Mucosa of rectum (tissue), 2 donors: ENCODE results near the gene KCNJ3.
"Not testable (repeated sequence)": the region's sequence is repeated elsewhere in the genome, so short reads cannot be mapped to it uniquely, and the experiment has no call there.

Experiments used
- H3K27ac ChIP-seq, 2 donors: one replicate each; pipeline ENCODE4 v1.7.0; 2013; ENCODE audit warnings: inconsistent platforms in 2 of 2, low read depth in 2 of 2, low read length in 2 of 2
- H3K27me3 ChIP-seq, 2 donors: one replicate each; pipeline ENCODE4 v1.7.0; 2013; ENCODE audit warnings: low read length in 2 of 2; ENCODE audit not compliant: control insufficient read depth in 2 of 2, insufficient read depth in 2 of 2
- H3K36me3 ChIP-seq, 2 donors: one replicate each; pipeline ENCODE4 v1.7.0; 2013; ENCODE audit warnings: low read length in 2 of 2; ENCODE audit not compliant: control insufficient read depth in 2 of 2, insufficient read depth in 2 of 2
- H3K4me1 ChIP-seq, 2 donors: one replicate each; pipeline ENCODE4 v1.7.0; 2013; ENCODE audit warnings: low read length in 2 of 2, mild to moderate bottlenecking in 1 of 2; ENCODE audit not compliant: control insufficient read depth in 2 of 2, insufficient read depth in 2 of 2
- H3K4me3 ChIP-seq, 2 donors: one replicate each; pipeline ENCODE4 v1.7.0; 2013; ENCODE audit warnings: low read length in 2 of 2
- H3K9ac ChIP-seq, 2 donors: one replicate each; pipeline ENCODE4 v1.7.0; 2013; ENCODE audit warnings: low read length in 2 of 2, low read depth in 1 of 2, mild to moderate bottlenecking in 1 of 2
- H3K9me3 ChIP-seq, 2 donors: one replicate each; pipeline ENCODE4 v1.7.0; 2013; ENCODE audit warnings: low read length in 2 of 2; ENCODE audit not compliant: control insufficient read depth in 2 of 2
- donor health status: healthy.
- donor health status: Normal muscosa, but diverticular disease.

Gene KCNJ3

GRCh38 chr2:154827286-154827685, 128.8 kb downstream of the KCNJ3 start:
- Histone ChIP-seq H3K27ac (no peak overlapping the region), H3K9ac (no peak overlapping the region), H3K36me3 (no peaks in the 10 kb centered on the region)

GRCh38 chr2:154832711-154833110, 134.2 kb downstream of the KCNJ3 start:
- Histone ChIP-seq H3K9me3 (no peaks in the 10 kb centered on the region), H3K9ac (no peak overlapping the region), H3K36me3 (no peaks in the 10 kb centered on the region), H3K27me3 (no peaks in the 10 kb centered on the region), H3K4me1 (no peaks in the 10 kb centered on the region), H3K4me3 (no peak overlapping the region), H3K27ac (no peak overlapping the region)

More at GRCh38 chr2:154827286-154827685, 128.8 kb downstream of the KCNJ3 start:
- Histone ChIP-seq H3K4me1 (no peaks in the 10 kb centered on the region), H3K9me3 (no peaks in the 10 kb centered on the region), H3K4me3 (no peak overlapping the region), H3K27me3 (no peaks in the 10 kb centered on the region)

DNA sequence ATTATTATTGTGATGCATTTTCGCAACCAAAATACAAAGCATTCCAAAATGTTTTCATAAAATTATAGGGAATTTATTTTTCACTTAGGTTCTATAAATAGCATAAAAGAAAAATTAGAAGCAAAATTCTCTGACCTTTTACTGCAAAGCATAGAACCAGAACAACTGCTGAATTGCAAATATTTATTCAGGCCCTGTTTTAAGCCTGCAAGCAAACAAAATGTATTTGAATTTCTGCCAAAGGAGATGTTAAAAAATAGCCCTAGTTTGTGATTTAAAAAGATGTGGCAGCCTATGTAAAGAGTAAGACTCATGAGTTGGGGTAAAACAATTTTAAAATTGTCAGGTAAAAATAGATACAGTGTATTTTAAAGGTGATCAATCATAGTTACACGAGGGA, 138.1 kb downstream of the KCNJ3 start:
- no peaks in the 10 kb centered on the region for H3K36me3 ChIP-seq

DNA sequence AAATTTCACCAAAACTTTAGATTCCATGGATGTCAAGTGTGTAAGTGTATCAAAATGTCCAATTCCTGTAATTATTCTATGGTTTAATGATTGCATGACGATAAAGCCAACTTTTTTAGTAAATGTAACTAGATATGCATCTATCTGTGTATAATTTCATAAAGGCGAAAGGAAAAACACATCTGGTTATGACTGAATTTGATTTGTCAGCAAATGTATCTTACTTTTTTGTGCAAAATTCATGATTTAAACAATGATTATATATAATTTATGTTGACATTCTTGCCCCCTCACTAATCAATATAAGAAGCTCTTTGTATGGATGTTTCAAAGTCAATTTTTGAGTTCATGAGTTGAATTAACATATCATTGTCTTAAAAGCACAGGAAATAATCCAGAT, 138.5 kb downstream of the KCNJ3 start:
- no peaks in the 10 kb centered on the region for H3K4me1 ChIP-seq
- no peak overlapping the region for H3K27ac ChIP-seq
- no peaks in the 10 kb centered on the region for H3K27me3 ChIP-seq
- H3K4me3 ChIP-seq: no peak overlapping the region
- no peak overlapping the region for H3K9ac ChIP-seq
- no peaks in the 10 kb centered on the region for H3K9me3 ChIP-seq
- H3K36me3 ChIP-seq: no peaks in the 10 kb centered on the region

More for the DNA sequence above, 138.1 kb downstream of the KCNJ3 start:
- Histone ChIP-seq H3K4me1 (no peaks in the 10 kb centered on the region), H3K9me3 (no peaks in the 10 kb centered on the region), H3K27me3 (no peaks in the 10 kb centered on the region), H3K9ac (no peak overlapping the region), H3K27ac (no peak overlapping the region), H3K4me3 (no peak overlapping the region)

DNA sequence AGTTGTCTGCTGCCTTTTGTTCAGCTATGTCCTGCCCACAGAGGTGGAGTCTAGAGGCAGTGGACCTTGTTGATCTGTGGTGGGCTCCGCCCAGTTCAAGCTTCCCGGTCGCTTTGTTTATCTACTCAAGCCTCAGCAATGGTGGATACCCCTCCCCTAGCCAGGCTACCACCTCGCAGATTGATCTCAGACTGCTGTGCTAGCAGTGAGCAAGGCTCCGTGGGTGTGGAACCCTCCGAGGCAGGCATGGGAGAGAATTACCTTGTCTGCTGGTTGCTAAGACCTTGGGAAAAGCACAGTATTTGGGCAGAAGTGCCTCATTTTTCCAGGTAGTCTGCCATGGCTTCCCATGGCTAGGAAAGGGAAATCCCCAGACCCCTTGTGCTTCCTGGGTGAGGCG, 146.0 kb downstream of the KCNJ3 start:
- Histone ChIP-seq H3K36me3 (no peaks in the 10 kb centered on the region), H3K4me1 (no peaks in the 10 kb centered on the region), H3K27me3 (no peaks in the 10 kb centered on the region), H3K27ac (no peak overlapping the region), H3K4me3 (no peak overlapping the region), H3K9ac (no peak overlapping the region), H3K9me3 (no peaks in the 10 kb centered on the region)

GRCh38 chr2:154846842-154847241, 148.3 kb downstream of the KCNJ3 start:
- H3K4me1 ChIP-seq: no peaks in the 10 kb centered on the region
- H3K27me3 ChIP-seq: no peaks in the 10 kb centered on the region
- no peak overlapping the region for H3K27ac ChIP-seq
- H3K9ac ChIP-seq: no peak overlapping the region
- no peaks in the 10 kb centered on the region for H3K36me3 ChIP-seq
- H3K4me3 ChIP-seq: no peak overlapping the region
- no peaks in the 10 kb centered on the region for H3K9me3 ChIP-seq

DNA sequence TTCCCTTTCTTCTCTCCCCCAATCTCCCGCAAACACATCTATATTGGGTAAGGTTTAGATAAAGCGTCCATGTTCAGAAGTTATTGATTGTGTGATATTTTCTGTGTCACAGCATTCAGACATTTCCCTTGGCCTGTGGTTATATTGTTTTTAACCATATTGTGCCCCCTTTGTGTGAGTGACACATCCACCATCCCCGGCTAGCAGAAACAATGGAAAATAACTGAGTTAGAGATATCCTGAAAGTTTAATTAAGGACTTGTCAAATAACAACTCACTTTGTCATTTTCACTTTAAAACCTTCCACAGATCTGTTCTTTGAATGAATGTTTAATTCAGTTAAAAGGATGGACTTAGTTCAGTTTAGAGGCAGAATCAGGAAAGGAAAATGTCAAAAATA, 151.0 kb downstream of the KCNJ3 start:
- Histone ChIP-seq H3K9ac (no peak overlapping the region), H3K27me3 (no peaks in the 10 kb centered on the region), H3K9me3 (no peaks in the 10 kb centered on the region), H3K4me3 (no peak overlapping the region), H3K27ac (no peak overlapping the region), H3K36me3 (no peaks in the 10 kb centered on the region), H3K4me1 (no peaks in the 10 kb centered on the region)

- H3K27ac ChIP-seq: no peak overlapping the region
- H3K4me3 ChIP-seq: no peak overlapping the region
- H3K36me3 ChIP-seq: no peaks in the 10 kb centered on the region
- no peaks in the 10 kb centered on the region for H3K9me3 ChIP-seq
- H3K4me1 ChIP-seq: no peaks in the 10 kb centered on the region
- no peak overlapping the region for H3K9ac ChIP-seq
- H3K27me3 ChIP-seq: no peaks in the 10 kb centered on the region
Observed at GRCh38 chr2:154850532-154850931, 152.0 kb downstream of the KCNJ3 start.

GRCh38 chr2:154855138-154855537, 156.6 kb downstream of the KCNJ3 start:
- Histone ChIP-seq H3K36me3 (no peaks in the 10 kb centered on the region), H3K4me3 (no peak overlapping the region), H3K27ac (no peak overlapping the region), H3K9ac (no peak overlapping the region), H3K9me3 (no peaks in the 10 kb centered on the region), H3K27me3 (no peaks in the 10 kb centered on the region), H3K4me1 (no peaks in the 10 kb centered on the region)

DNA sequence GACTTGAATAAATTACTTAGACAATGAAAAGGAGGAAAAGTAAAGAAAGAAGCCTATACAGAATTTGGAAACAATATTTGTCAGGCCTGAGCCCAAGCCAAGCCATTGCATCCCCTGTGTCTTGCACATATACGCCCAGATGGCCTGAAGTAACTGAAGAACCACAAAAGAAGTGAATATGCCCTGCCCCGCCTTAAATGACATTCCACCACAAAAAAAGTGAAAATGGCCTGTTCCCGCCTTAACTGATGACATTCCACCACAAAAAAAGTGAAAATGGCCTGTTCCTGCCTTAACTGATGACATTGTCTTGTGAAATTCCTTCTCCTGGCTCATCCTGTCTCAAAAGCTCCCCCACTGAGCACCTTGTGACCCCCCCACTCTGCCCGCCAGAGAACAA, 168.7 kb downstream of the KCNJ3 start:
- not testable (repeated sequence) for H3K4me3 ChIP-seq, H3K27ac ChIP-seq, H3K9me3 ChIP-seq, H3K9ac ChIP-seq, H3K27me3 ChIP-seq, H3K36me3 ChIP-seq, H3K4me1 ChIP-seq

GRCh38 chr2:154875999-154876398, 177.5 kb downstream of the KCNJ3 start:
- Histone ChIP-seq H3K36me3 (no peaks in the 10 kb centered on the region), H3K27me3 (no peaks in the 10 kb centered on the region), H3K9ac (no peak overlapping the region), H3K4me1 (no peaks in the 10 kb centered on the region), H3K9me3 (no peaks in the 10 kb centered on the region), H3K4me3 (no peak overlapping the region), H3K27ac (no peak overlapping the region)
